Measurements from ENCODE around the gene OR13A1.
"Not testable (repeated sequence)": the region's sequence is repeated elsewhere in the genome, so short reads cannot be mapped to it uniquely, and the experiment has no call there.

DNA sequence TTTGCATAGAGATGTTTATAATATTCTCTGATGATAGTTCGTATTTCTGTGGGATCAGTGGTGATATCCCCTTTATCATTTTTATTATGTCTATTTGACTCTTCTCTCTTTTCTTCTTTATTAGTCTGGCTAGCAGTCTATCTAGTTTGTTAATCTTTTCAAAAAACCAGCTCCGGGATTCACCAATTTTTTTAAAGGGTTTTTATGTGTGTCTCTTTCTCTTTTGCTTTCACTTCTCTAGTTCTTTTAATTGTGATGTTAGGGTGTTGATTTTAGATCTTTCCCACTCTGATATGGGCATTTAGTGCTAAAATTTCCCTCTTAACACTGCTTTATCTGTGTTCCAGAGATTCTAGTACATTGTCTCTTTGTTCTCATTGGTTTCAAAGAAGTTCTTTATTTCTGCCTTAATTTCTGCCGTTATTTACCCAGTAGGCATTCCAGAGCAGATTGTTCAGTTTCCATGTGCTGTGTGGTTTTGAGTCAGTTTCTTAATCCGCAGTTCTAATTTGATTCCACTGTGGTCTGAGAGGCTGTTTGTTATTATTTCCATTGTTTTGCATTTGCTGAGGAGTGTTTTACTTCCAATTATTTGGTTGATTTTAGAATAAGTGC is 17.0 kb downstream of the OR13A1 start:
- TF ChIP-seq, protein P1, sequence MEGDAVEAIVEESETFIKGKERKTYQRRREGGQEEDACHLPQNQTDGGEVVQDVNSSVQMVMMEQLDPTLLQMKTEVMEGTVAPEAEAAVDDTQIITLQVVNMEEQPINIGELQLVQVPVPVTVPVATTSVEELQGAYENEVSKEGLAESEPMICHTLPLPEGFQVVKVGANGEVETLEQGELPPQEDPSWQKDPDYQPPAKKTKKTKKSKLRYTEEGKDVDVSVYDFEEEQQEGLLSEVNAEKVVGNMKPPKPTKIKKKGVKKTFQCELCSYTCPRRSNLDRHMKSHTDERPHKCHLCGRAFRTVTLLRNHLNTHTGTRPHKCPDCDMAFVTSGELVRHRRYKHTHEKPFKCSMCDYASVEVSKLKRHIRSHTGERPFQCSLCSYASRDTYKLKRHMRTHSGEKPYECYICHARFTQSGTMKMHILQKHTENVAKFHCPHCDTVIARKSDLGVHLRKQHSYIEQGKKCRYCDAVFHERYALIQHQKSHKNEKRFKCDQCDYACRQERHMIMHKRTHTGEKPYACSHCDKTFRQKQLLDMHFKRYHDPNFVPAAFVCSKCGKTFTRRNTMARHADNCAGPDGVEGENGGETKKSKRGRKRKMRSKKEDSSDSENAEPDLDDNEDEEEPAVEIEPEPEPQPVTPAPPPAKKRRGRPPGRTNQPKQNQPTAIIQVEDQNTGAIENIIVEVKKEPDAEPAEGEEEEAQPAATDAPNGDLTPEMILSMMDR (conservative IDR thresholded peaks at IDR 0.05; ENCODE audit: low read depth, low read length): not testable (repeated sequence)
- TF ChIP-seq EZH2 (IDR thresholded peaks at IDR 0.05; ENCODE audit: borderline replicate concordance, low read depth, low read length, poor library complexity, severe bottlenecking): not testable (repeated sequence)
